HepG2 (cell line): ENCODE results near the gene RARG. TPM values are rescaled to one million over a fixed set of nuclear protein-coding genes. Genes with fewer than 3 reads are reported as not detected.

Experiments
- ATAC-seq: fragments of 200-7000 bp; cut with Tn5 transposase; 3 replicates; pipeline ENCODE4 v1.9.1; 2020; ENCODE audit warnings: mild to moderate bottlenecking, moderate library complexity
- BruUV-seq: library from RNA; stranded (reverse); fragments of 400-500 nt; replicated peaks from 2 replicates; lab custom pipeline; 2021; lab: Mats Ljungman, UMichigan
- CTCF ChIA-PET: fragments of 300-600 bp; formaldehyde crosslinking; extraction: SDS; loops from one replicate; lab custom pipeline; 2021; ENCODE audit warnings: low total read pairs, inconsistent platforms, low intra/inter-chr PET ratio; lab: Yijun Ruan, JAX
- POLR2A ChIA-PET: fragments of 350-600 bp; sonication (Branson Sonifier 250); formaldehyde crosslinking; loops from one replicate; lab custom pipeline; 2020; ENCODE audit warnings: antibody characterized with exemption, inconsistent platforms; lab: Yijun Ruan, JAX
- DNase-seq: peaks from one replicate; pipeline ENCODE4 v3.0.0-alpha.2; 2015; ENCODE audit warnings: low spot score
- FAIRE-seq: peaks from 3 replicates; lab custom pipeline; 2011; peaks lifted over from hg19 to GRCh38; lab: Jason Lieb, UNC
- H2AFZ ChIP-seq: one replicate; pipeline ENCODE4 v1.6.1; 2011; ENCODE audit warnings: low read length, inconsistent platforms
- H3K27ac ChIP-seq: fragments of 300-600 bp; 3 replicates; pipeline ENCODE4 v1.8.0; 2011; ENCODE audit warnings: mixed run types, mild to moderate bottlenecking, mixed read lengths, low read length, inconsistent platforms; ENCODE audit not compliant: insufficient read depth; ENCODE audit errors: extremely low read length
- H3K27me3 ChIP-seq, 2 experiments: fragments of 200-600 bp in 1 of 2; 2 replicates in 1 of 2; 3 replicates in 1 of 2; pipeline versions ENCODE4 v1.6.0 to v1.8.0; 2011; ENCODE audit warnings: low read length in 2 of 2, mild to moderate bottlenecking in 2 of 2, moderate library complexity in 2 of 2, inconsistent platforms in 1 of 2; ENCODE audit not compliant: insufficient read depth in 2 of 2, control insufficient read depth in 1 of 2
- H3K36me3 ChIP-seq, 2 experiments: fragments of 200-600 bp in 1 of 2; replicated peaks in 1 of 2; 2 replicates in 1 of 2; 3 replicates in 1 of 2; pipeline versions ENCODE4 v1.5.1 to v1.8.0; 2011; ENCODE audit warnings: low read length in 2 of 2, inconsistent platforms in 1 of 2; ENCODE audit not compliant: insufficient read depth in 2 of 2, control insufficient read depth in 1 of 2
- H3K4me1 ChIP-seq: 2 replicates; pipeline ENCODE4 v1.5.1; 2012; ENCODE audit warnings: low read length, inconsistent platforms; ENCODE audit not compliant: insufficient read depth
- H3K4me2 ChIP-seq: 2 replicates; pipeline ENCODE4 v1.6.0; 2011; ENCODE audit warnings: low read depth, low read length, inconsistent platforms
- H3K4me3 ChIP-seq, 3 experiments: fragments of 200-600 bp in 1 of 3; sonication (generic), shearing (Covaris generic) in 1 of 3; replicated peaks in 1 of 3; 2 replicates each; pipeline ENCODE4 v1.5.1; 2011 to 2016; ENCODE audit warnings: low read length in 3 of 3, inconsistent platforms in 2 of 3, low read depth in 2 of 3, mild to moderate bottlenecking in 2 of 3, control low read depth in 1 of 3, mixed read lengths in 1 of 3; ENCODE audit not compliant: insufficient read depth in 1 of 3
- H3K79me2 ChIP-seq: one replicate; pipeline ENCODE4 v1.6.1; 2011; ENCODE audit warnings: low read length, inconsistent platforms; ENCODE audit not compliant: insufficient read depth
- H3K9ac ChIP-seq: 2 replicates; pipeline ENCODE4 v1.6.0; 2011; ENCODE audit warnings: mild to moderate bottlenecking, low read depth, low read length, inconsistent platforms; ENCODE audit not compliant: insufficient read depth
- H3K9me3 ChIP-seq: 2 replicates; pipeline ENCODE4 v1.5.1; 2012; ENCODE audit warnings: mild to moderate bottlenecking, low read length
- H4K20me1 ChIP-seq: 2 replicates; pipeline ENCODE4 v1.6.0; 2011; ENCODE audit warnings: inconsistent platforms, mild to moderate bottlenecking, low read length, moderate library complexity; ENCODE audit not compliant: insufficient read depth
- CEBPB ChIP-seq: IDR thresholded peaks from 2 replicates; pipeline ENCODE4 v1.6.1; 2011; ENCODE audit warnings: low read depth, low read length, improper control_type of control experiment, borderline replicate concordance
- DDIT3 ChIP-seq: sonication (generic); formaldehyde crosslinking; IDR thresholded peaks from 2 replicates; pipeline ENCODE4 v1.4.0; 2020; ENCODE audit warnings: mild to moderate bottlenecking, missing genetic modification reagents
- HNRNPL ChIP-seq: fragments of 200-400 bp; formaldehyde crosslinking; IDR thresholded peaks from 2 replicates; pipeline ENCODE4 v1.6.1; 2017; ENCODE audit warnings: mild to moderate bottlenecking, low read depth, low read length
- NR0B2 ChIP-seq: sonication (generic); formaldehyde crosslinking; IDR thresholded peaks from 2 replicates; pipeline ENCODE4 v1.4.0; 2020; ENCODE audit warnings: mild to moderate bottlenecking, missing genetic modification reagents
- NR2F1 ChIP-seq, 2 experiments: fragments of 450-650 bp in 1 of 2; formaldehyde crosslinking in 1 of 2; IDR thresholded peaks; 2 replicates each; pipeline versions ENCODE4 v1.5.0 to v1.6.1; 2016 to 2020; ENCODE audit warnings: mild to moderate bottlenecking in 1 of 2, missing compliant biosample characterization in 1 of 2, missing genetic modification reagents in 1 of 2, moderate library complexity in 1 of 2
- POGK ChIP-seq: sonication (generic); formaldehyde crosslinking; conservative IDR thresholded peaks from 2 replicates; pipeline ENCODE4 v1.8.0; 2022; ENCODE audit warnings: mild to moderate bottlenecking, moderate library complexity, missing genetic modification reagents
- SNRNP70 ChIP-seq: fragments of 200-400 bp; formaldehyde crosslinking; IDR thresholded peaks from 2 replicates; pipeline ENCODE4 v1.6.1; 2017; ENCODE audit warnings: mild to moderate bottlenecking, low read depth, low read length, moderate library complexity
- SOX6 ChIP-seq, 2 experiments: fragments of 450-650 bp in 1 of 2; sonication (generic) in 1 of 2; formaldehyde crosslinking in 1 of 2; IDR thresholded peaks; 2 replicates each; pipeline versions ENCODE4 v1.4.0 to v1.6.1; 2017 to 2020; ENCODE audit warnings: antibody characterized with exemption in 1 of 2, mild to moderate bottlenecking in 1 of 2, missing genetic modification reagents in 1 of 2
- ZFX ChIP-seq: sonication (generic); formaldehyde crosslinking; IDR thresholded peaks from 2 replicates; pipeline ENCODE4 v1.4.0; 2020; ENCODE audit warnings: mild to moderate bottlenecking, low read depth, missing genetic modification reagents, moderate library complexity
- ZNF205 ChIP-seq: IDR thresholded peaks from 2 replicates; pipeline ENCODE4 v1.6.1; 2018; ENCODE audit warnings: missing biosample characterization, missing genetic modification reagents
- ZNF282 ChIP-seq: fragments of 450-650 bp; IDR thresholded peaks from 2 replicates; pipeline ENCODE4 v1.6.1; 2018; ENCODE audit not compliant: partially characterized antibody
- ZNF430 ChIP-seq: sonication (generic); formaldehyde crosslinking; IDR thresholded peaks from 2 replicates; pipeline ENCODE4 v1.9.0; 2021; ENCODE audit warnings: mild to moderate bottlenecking, missing genetic modification reagents
- ZNF558 ChIP-seq: sonication (generic); formaldehyde crosslinking; IDR thresholded peaks from 2 replicates; pipeline ENCODE4 v1.9.0; 2022; ENCODE audit warnings: mild to moderate bottlenecking, missing genetic modification reagents, borderline replicate concordance
- ZNF570 ChIP-seq: sonication (generic); formaldehyde crosslinking; IDR thresholded peaks from 2 replicates; pipeline ENCODE4 v1.4.0; 2020; ENCODE audit warnings: mild to moderate bottlenecking, missing genetic modification reagents, borderline replicate concordance
- WGBS: methylation state at CpG from one replicate; pipeline ENCODE4 v1.1.6; 2017; ENCODE audit warnings: low lambda C conversion rate; 5-methylcytosine and 5-hydroxymethylcytosine counted together
- in situ Hi-C: cut with HindIII; loops from 2 replicates; pipeline ENCODE4 v1.10.0; 2017; ENCODE audit warnings: low pct_unique_long_range_greater_than_20kb; ENCODE audit not compliant: extremely low pct_ligation_motif_present
- intact Hi-C: fragments of 100-400 bp; cut with micrococcal nuclease; formaldehyde crosslinking; loops from one replicate; pipeline ENCODE4 v1.10.0; 2022; ENCODE audit not compliant: unreplicated experiment
- polyA plus RNA-seq, 8 experiments: library from polyadenylated mRNA; depleted of rRNA in 3 of 8; stranded (reverse) in 7 of 8; unstranded in 1 of 8; fragments of >200 nt; fragmentation: Illumina TruSeq in 4 of 8; extraction: Trizol in 4 of 8; gene quantifications; 2 replicates each; pipeline versions ENCODE4 v1.2.1 to v1.2.3, GENCODE V29; 2011 to 2016; ENCODE audit warnings: low read depth in 4 of 8, missing spikeins in 1 of 8, mixed read lengths in 1 of 8; ENCODE audit not compliant: insufficient read depth in 1 of 8
- total RNA-seq, 5 experiments: library from RNA; depleted of rRNA; stranded (reverse); fragments of >200 nt; fragmentation: Illumina TruSeq; extraction: Trizol; gene quantifications; 2 replicates each; pipeline ENCODE4 v1.2.3, GENCODE V29; 2016; ENCODE audit warnings: low read depth in 1 of 5
- TF ChIP-seq, protein P1 (sequence below): sonication (generic); formaldehyde crosslinking; IDR thresholded peaks from 2 replicates; pipeline ENCODE4 v1.9.0; 2022; ENCODE audit warnings: low read depth, missing genetic modification reagents
- TF ChIP-seq, protein P2 (sequence below): sonication (generic); formaldehyde crosslinking; conservative IDR thresholded peaks from 2 replicates; pipeline ENCODE4 v1.8.0; 2022; ENCODE audit warnings: low read depth, missing genetic modification reagents

Gene RARG
- total and polyA plus RNA-seq, 2 of the 13 experiments (the other 11 are each of a cell fraction or from before 2014, with no cell fraction given), result 0.77 to 1.5 TPM

- Histone ChIP-seq H3K4me3 (no peak overlapping the region), H3K27me3 (peaks cover 0 to 8% of the 10 kb centered on the region in 2 experiments; a peak in 2 of 5 replicates), H3K9me3 (no peaks in the 10 kb centered on the region), H3K27ac (no peak overlapping the region), H3K9ac (no peak overlapping the region), H3K4me1 (peaks cover 44% of the 10 kb centered on the region), H3K4me2 (peak overlapping the region; percentile 25), H3K36me3 (no peaks in the 10 kb centered on the region; a peak in 1 of 5 replicates), H2AFZ (no peak overlapping the region), H3K79me2 (no peaks in the 10 kb centered on the region), H4K20me1 (no peaks in the 10 kb centered on the region)
- WGBS, result 37% methylated on average over 19 of the region's 19 CpGs
- in situ Hi-C loops (loop anchor here (5.0 kb wide), 1 partner anchor 50 kb away; the partner anchor contains the start of gene ESPL1), intact Hi-C loops (no loop called here)
- no peak for ATAC-seq
- CTCF ChIA-PET, result no interaction called here
- FAIRE-seq, result no peak
- no peak for DNase-seq
- POLR2A ChIA-PET, result interaction anchor here (0.6 to 3.6 kb wide), 4 partner anchors 34 to 104 kb away, joined by 3 to 8 read pairs (median 6); partner anchors contain the start of gene PFDN5
- BruUV-seq, result no TSS peak
- TF ChIP-seq ZNF430 (CRISPR knock-in tag) (no peak), ZNF570 (CRISPR knock-in tag) (no peak), HNRNPL (peak; percentile 95), POGK (peak; percentile 44; the same call in 1 of the 2 replicates), SNRNP70 (no peak), NR0B2 (no peak), ZFX (CRISPR knock-in tag) (no peak), ZNF558 (CRISPR knock-in tag) (no peak), ZNF205 (CRISPR knock-in tag) (0 out of 2 replicates have a peak, but pooled peaks have one; percentile 29), DDIT3 (CRISPR knock-in tag) (no peak), SOX6 (IDR thresholded peaks at IDR 0.05) (no peak), SOX6 (CRISPR knock-in tag; IDR thresholded peaks at IDR 0.05) (no peak), NR2F1 (CRISPR knock-in tag; IDR thresholded peaks at IDR 0.05) (peak in 1 of 2 experiments; percentile 27; a peak in 1 of 4 replicates), CEBPB (peak; percentile 80), ZNF282 (no peak)
- TF ChIP-seq, protein P1, sequence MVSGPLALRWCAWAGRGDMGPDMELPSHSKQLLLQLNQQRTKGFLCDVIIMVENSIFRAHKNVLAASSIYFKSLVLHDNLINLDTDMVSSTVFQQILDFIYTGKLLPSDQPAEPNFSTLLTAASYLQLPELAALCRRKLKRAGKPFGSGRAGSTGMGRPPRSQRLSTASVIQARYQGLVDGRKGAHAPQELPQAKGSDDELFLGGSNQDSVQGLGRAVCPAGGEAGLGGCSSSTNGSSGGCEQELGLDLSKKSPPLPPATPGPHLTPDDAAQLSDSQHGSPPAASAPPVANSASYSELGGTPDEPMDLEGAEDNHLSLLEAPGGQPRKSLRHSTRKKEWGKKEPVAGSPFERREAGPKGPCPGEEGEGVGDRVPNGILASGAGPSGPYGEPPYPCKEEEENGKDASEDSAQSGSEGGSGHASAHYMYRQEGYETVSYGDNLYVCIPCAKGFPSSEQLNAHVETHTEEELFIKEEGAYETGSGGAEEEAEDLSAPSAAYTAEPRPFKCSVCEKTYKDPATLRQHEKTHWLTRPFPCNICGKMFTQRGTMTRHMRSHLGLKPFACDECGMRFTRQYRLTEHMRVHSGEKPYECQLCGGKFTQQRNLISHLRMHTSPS (CRISPR knock-in tag), result peak; percentile 94
- TF ChIP-seq, protein P2, sequence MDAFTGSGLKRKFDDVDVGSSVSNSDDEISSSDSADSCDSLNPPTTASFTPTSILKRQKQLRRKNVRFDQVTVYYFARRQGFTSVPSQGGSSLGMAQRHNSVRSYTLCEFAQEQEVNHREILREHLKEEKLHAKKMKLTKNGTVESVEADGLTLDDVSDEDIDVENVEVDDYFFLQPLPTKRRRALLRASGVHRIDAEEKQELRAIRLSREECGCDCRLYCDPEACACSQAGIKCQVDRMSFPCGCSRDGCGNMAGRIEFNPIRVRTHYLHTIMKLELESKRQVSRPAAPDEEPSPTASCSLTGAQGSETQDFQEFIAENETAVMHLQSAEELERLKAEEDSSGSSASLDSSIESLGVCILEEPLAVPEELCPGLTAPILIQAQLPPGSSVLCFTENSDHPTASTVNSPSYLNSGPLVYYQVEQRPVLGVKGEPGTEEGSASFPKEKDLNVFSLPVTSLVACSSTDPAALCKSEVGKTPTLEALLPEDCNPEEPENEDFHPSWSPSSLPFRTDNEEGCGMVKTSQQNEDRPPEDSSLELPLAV (CRISPR knock-in tag), result no peak
Observed at GRCh38 chr12:53217051-53217930, 14.7 kb downstream of the RARG start.
